Stimulated activated CD4-positive, alpha-beta T cell treated with anti-CD3 and anti-CD28 coated beads, Interleukin-2, amount 100 ng/mL, for 24 hours (primary cell): ENCODE measurements around the gene ASB11.
"Not testable (repeated sequence)": the region's sequence is repeated elsewhere in the genome, so short reads cannot be mapped to it uniquely, and the experiment has no call there.

Source experiments
- DNase-seq, 2 donors: peaks; one replicate each; pipeline ENCODE4 v3.0.0-alpha.2; 2020

The ASB11 gene

GRCh38 chrX:15315509-15315908 is at the start of gene ASB11:
Gene ASB11 (minus strand): TSS chrX:15315640. CDS start chrX:15315605, 35 bp downstream.
- DNase-seq = no peak

- no peak for DNase-seq
Measured at GRCh38 chrX:15359701-15360100, 44.3 kb upstream of the ASB11 start.

GRCh38 chrX:15358533-15358932 is 43.1 kb upstream of the ASB11 start:
- no peak for DNase-seq

GRCh38 chrX:15356444-15356843 is 41.0 kb upstream of the ASB11 start:
- no peak for DNase-seq

- no peak for DNase-seq
Measured at GRCh38 chrX:15350329-15350996, 35.0 kb upstream of the ASB11 start.

- DNase-seq = no peak
Measured at GRCh38 chrX:15349046-15349445, 33.6 kb upstream of the ASB11 start.

- DNase-seq = no peak
Measured at GRCh38 chrX:15345976-15346375, 30.5 kb upstream of the ASB11 start.

GRCh38 chrX:15344106-15344505 is 28.7 kb upstream of the ASB11 start:
- no peak for DNase-seq

GRCh38 chrX:15343075-15343476 is 27.6 kb upstream of the ASB11 start:
- no peak for DNase-seq

GRCh38 chrX:15340867-15341266 is 25.4 kb upstream of the ASB11 start:
- no peak for DNase-seq

GRCh38 chrX:15336023-15336413 is 20.6 kb upstream of the ASB11 start:
- DNase-seq = peak; percentile 17 to 26

GRCh38 chrX:15335135-15336022 is 19.9 kb upstream of the ASB11 start, which contains the start of gene PIGA:
Gene PIGA (minus strand): TSS chrX:15335523. CDS start chrX:15331930, 3,593 bp downstream.
- DNase-seq = peak; percentile 86 to 87

GRCh38 chrX:15334561-15334960 is 19.1 kb upstream of the ASB11 start:
- peak in 1 of 2 donors; percentile 1 for DNase-seq

- no peak for DNase-seq
Measured at GRCh38 chrX:15328821-15329220, 13.4 kb upstream of the ASB11 start.

GRCh38 chrX:15328131-15328530 is 12.7 kb upstream of the ASB11 start:
- DNase-seq = no peak

GRCh38 chrX:15322472-15322871 is 7.0 kb upstream of the ASB11 start:
- DNase-seq = no peak

GRCh38 chrX:15322072-15322471 is 6.6 kb upstream of the ASB11 start:
- no peak for DNase-seq

GRCh38 chrX:15321447-15321846 is 6.0 kb upstream of the ASB11 start:
- no peak for DNase-seq

- no peak for DNase-seq
Measured at GRCh38 chrX:15320297-15320696, 4.9 kb upstream of the ASB11 start.

- DNase-seq = no peak
Measured at GRCh38 chrX:15319075-15319474, 3.6 kb upstream of the ASB11 start.

- no peak for DNase-seq
Measured at GRCh38 chrX:15314472-15314871, 968 bp downstream of the ASB11 start.

GRCh38 chrX:15311119-15311518 is 4.3 kb downstream of the ASB11 start:
- no peak for DNase-seq

- no peak for DNase-seq
Measured at GRCh38 chrX:15310117-15310516, 5.3 kb downstream of the ASB11 start.

- not testable (repeated sequence) for DNase-seq
Measured at GRCh38 chrX:15305899-15306298, 9.5 kb downstream of the ASB11 start.
